Vagina (tissue), 2 donors: ENCODE data around the gene MTPN. TPM values are rescaled to one million over a fixed set of nuclear protein-coding genes. Genes with fewer than 3 reads are reported as not detected.

Source experiments
- DNase-seq, 2 donors: peaks; one replicate each; pipeline ENCODE4 v3.0.0-alpha.2; 2017; ENCODE audit errors: extremely low spot score in 2 of 2
- H3K27ac ChIP-seq: fragments of 200-600 bp; sonication (generic); one replicate; pipeline ENCODE4 v1.5.1; 2019
- H3K27me3 ChIP-seq: fragments of 200-600 bp; sonication (generic); one replicate; pipeline ENCODE4 v1.5.1; 2019
- H3K36me3 ChIP-seq, 2 donors: fragments of 200-600 bp; sonication (generic); one replicate each; pipeline ENCODE4 v1.5.1; 2017 to 2019
- H3K4me1 ChIP-seq: fragments of 200-600 bp; sonication (generic); one replicate; pipeline ENCODE4 v1.5.1; 2019
- H3K4me3 ChIP-seq, 2 donors: fragments of 200-600 bp; sonication (generic); 1 replicate in 1 of 2; 2 replicates in 1 of 2; pipeline ENCODE4 v1.5.1; 2016 to 2019
- H3K9me3 ChIP-seq: fragments of 200-600 bp; sonication (generic); one replicate; pipeline ENCODE4 v1.5.1; 2019
- POLR2A ChIP-seq, 2 donors: fragments of 450-650 bp; IDR thresholded peaks; one replicate each; pipeline ENCODE4 v1.6.1; 2017; ENCODE audit warnings: antibody characterized with exemption in 2 of 2, mild to moderate bottlenecking in 2 of 2, moderate library complexity in 2 of 2
- POLR2AphosphoS5 ChIP-seq, 2 donors: sonication (generic); formaldehyde crosslinking; IDR thresholded peaks; one replicate each; pipeline ENCODE4 v1.9.0; 2017; ENCODE audit warnings: antibody characterized with exemption in 2 of 2, mild to moderate bottlenecking in 2 of 2, low read depth in 1 of 2; ENCODE audit not compliant: insufficient read depth in 1 of 2
- intact Hi-C: fragments of 100-400 bp; cut with DNase I; formaldehyde crosslinking; loops from one replicate; pipeline ENCODE4 v1.15.1; 2023
- total RNA-seq: library from RNA; depleted of rRNA; stranded (reverse); fragments of >200 nt; gene quantifications from one replicate; pipeline ENCODE4 v1.2.3, GENCODE V29; 2016
- TF ChIP-seq, protein P1 (sequence below), 3 experiments: fragments of 450-650 bp in 2 of 3; fragments of 200-600 bp in 1 of 3; sonication (generic) in 1 of 3; IDR thresholded peaks; one replicate each; pipeline ENCODE4 v1.5.1; 2017 to 2019; ENCODE audit warnings: antibody characterized with exemption in 3 of 3, mild to moderate bottlenecking in 2 of 3, moderate library complexity in 2 of 3

MTPN gene
- total RNA-seq, 1 donor from 2014 or later = 55.7 TPM

- Histone ChIP-seq H3K36me3 (no peaks in the 10 kb centered on the region), H3K27me3 (no peaks in the 10 kb centered on the region), H3K4me1 (no peaks in the 10 kb centered on the region), H3K27ac (no peak overlapping the region), H3K9me3 (no peaks in the 10 kb centered on the region), H3K4me3 (no peak overlapping the region)
- DNase-seq = no peak
- intact Hi-C loops = no loop called here
- TF ChIP-seq POLR2AphosphoS5 (IDR thresholded peaks at IDR 0.05; ENCODE audit: insufficient read depth in 1 of 2, low read depth in 1 of 2) = no peak
- TF ChIP-seq, protein P1, sequence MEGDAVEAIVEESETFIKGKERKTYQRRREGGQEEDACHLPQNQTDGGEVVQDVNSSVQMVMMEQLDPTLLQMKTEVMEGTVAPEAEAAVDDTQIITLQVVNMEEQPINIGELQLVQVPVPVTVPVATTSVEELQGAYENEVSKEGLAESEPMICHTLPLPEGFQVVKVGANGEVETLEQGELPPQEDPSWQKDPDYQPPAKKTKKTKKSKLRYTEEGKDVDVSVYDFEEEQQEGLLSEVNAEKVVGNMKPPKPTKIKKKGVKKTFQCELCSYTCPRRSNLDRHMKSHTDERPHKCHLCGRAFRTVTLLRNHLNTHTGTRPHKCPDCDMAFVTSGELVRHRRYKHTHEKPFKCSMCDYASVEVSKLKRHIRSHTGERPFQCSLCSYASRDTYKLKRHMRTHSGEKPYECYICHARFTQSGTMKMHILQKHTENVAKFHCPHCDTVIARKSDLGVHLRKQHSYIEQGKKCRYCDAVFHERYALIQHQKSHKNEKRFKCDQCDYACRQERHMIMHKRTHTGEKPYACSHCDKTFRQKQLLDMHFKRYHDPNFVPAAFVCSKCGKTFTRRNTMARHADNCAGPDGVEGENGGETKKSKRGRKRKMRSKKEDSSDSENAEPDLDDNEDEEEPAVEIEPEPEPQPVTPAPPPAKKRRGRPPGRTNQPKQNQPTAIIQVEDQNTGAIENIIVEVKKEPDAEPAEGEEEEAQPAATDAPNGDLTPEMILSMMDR (IDR thresholded peaks at IDR 0.05) = no peak
- no peak for TF ChIP-seq POLR2A (IDR thresholded peaks at IDR 0.05)
Observed at GRCh38 chr7:136016649-136017395, 39.7 kb upstream of the MTPN start.

GRCh38 chr7:136015638-136016037 lies 38.5 kb upstream of the MTPN start:
- Histone ChIP-seq H3K27ac (no peak overlapping the region), H3K27me3 (no peaks in the 10 kb centered on the region), H3K4me3 (no peak overlapping the region), H3K36me3 (no peaks in the 10 kb centered on the region), H3K4me1 (no peaks in the 10 kb centered on the region), H3K9me3 (no peaks in the 10 kb centered on the region)
- no peak for TF ChIP-seq POLR2AphosphoS5 (IDR thresholded peaks at IDR 0.05; ENCODE audit: insufficient read depth in 1 of 2, low read depth in 1 of 2)
- TF ChIP-seq POLR2A (IDR thresholded peaks at IDR 0.05) = no peak
- TF ChIP-seq, protein P1 (IDR thresholded peaks at IDR 0.05) = no peak
- no peak for DNase-seq
- intact Hi-C loops = no loop called here

- no peak overlapping the region for H3K4me3 ChIP-seq
- intact Hi-C loops = no loop called here
Observed at GRCh38 chr7:136014659-136015058, 37.5 kb upstream of the MTPN start.

DNA sequence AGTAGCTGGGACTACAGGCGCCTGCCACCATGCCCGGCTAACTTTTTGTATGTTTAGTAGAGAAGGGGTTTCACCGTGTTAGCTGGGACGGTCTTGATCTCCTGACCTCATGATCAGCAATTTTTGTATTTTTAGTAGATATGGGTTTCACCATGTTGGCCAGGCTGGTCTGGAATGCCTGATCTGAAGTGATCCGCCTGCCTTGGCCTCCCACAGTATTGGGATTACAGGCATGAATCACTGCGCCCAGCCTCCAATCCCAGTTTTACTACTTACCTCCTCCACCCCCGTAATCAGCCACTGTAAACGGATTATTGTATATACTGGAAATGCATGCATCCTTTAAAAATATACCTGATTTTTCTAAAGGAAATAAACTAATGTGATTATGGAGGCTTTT lies 35.1 kb upstream of the MTPN start:
- intact Hi-C loops = no loop called here

More at GRCh38 chr7:136014659-136015058, 37.5 kb upstream of the MTPN start:
- DNase-seq = no peak
- TF ChIP-seq POLR2AphosphoS5 (IDR thresholded peaks at IDR 0.05; ENCODE audit: insufficient read depth in 1 of 2, low read depth in 1 of 2) (no peak), POLR2A (IDR thresholded peaks at IDR 0.05) (no peak)
- TF ChIP-seq, protein P1 (IDR thresholded peaks at IDR 0.05) = no peak
- Histone ChIP-seq H3K36me3 (no peaks in the 10 kb centered on the region), H3K27ac (no peak overlapping the region), H3K27me3 (no peaks in the 10 kb centered on the region), H3K9me3 (no peaks in the 10 kb centered on the region), H3K4me1 (no peaks in the 10 kb centered on the region)

More for the DNA sequence above, 35.1 kb upstream of the MTPN start:
- H3K36me3 ChIP-seq = no peaks in the 10 kb centered on the region
- no peak overlapping the region for H3K4me3 ChIP-seq
- no peaks in the 10 kb centered on the region for H3K4me1 ChIP-seq
- no peak for TF ChIP-seq POLR2AphosphoS5 (IDR thresholded peaks at IDR 0.05; ENCODE audit: insufficient read depth in 1 of 2, low read depth in 1 of 2)
- TF ChIP-seq, protein P1 (IDR thresholded peaks at IDR 0.05) = no peak
- no peaks in the 10 kb centered on the region for H3K9me3 ChIP-seq
- no peak for DNase-seq
- no peaks in the 10 kb centered on the region for H3K27me3 ChIP-seq
- H3K27ac ChIP-seq = no peak overlapping the region
